IPS-NIHi11 (cell line): ENCODE data around the gene LAMA2.

Experiments
- DNase-seq: peaks from one replicate; pipeline ENCODE4 v3.0.0; 2012; ENCODE audit warnings: mixed read lengths, low spot score

Gene LAMA2

DNA sequence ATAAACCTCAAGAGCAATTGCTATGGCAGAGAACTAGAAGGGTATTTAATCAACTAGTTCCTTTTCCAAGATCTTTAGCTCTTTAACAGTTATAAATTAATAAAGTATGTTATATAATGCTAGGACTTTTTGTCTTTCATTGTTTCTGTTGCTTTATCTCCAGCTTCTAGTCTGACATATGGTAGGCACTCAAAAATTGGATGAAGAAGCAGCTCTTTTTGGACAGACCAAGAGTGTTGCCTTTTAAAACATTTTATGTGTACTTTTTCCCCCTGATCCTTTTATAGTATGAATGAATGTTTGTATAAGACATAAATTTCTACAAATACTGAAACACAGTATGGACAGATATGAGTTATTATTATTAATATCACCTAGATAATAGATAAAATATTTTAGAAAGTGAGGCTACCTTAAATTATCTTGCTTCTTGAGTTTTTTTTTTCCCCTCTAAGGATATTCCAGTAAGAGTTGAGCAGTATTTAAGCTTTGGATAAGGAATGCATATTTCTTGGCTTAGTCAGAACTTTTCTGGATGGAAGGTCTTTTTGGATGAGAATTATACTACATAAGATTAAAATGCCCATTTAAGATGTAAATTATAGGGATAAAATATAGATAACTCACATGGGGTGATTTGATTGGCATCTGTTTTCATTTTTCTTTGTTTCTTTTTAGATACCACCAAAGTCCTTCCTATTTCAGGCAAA lies 16.6 kb downstream of the LAMA2 start:
- DNase-seq, result no peak

- no peak for DNase-seq
These were observed 20.8 kb downstream of the LAMA2 start for GRCh38 chr6:128903715-128904114.

DNA sequence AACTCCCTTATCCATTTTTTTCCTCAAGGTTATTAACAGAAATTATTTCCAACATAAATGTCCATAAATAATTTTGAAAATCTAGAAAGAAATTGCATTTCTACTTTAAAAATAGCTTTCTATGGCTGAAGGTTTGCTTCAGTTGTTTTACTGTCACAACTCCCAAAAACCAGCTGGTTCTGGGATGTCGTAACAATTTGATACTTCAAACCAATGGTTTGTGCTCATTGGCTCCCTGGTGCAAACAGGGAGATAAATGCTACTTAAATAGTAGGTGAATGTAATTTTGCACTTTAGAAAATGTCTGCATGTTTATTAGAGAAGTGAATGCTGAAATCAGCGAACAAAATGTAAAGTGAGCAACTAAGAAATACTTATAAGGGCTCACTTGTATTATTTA lies 31.1 kb downstream of the LAMA2 start:
- DNase-seq, result no peak

DNA sequence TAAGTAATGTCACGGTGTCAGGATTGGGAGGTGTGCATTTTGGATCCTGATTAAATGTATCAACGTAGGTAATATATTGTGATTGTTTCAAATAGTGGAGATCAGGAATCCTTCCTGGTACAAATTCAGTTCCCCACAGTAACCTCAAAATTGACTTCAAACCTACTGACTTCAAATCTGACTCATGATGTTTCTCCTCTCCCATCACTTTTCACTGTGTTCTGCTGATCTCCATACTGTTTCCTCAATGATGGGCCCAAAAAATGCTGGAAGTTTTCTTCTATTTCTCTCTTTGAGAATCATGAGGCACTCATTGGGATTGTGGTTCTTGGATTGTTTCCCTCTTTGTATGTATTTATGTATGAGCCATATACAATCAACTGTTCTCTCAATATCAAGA lies 35.9 kb downstream of the LAMA2 start:
- DNase-seq, result no peak

DNA sequence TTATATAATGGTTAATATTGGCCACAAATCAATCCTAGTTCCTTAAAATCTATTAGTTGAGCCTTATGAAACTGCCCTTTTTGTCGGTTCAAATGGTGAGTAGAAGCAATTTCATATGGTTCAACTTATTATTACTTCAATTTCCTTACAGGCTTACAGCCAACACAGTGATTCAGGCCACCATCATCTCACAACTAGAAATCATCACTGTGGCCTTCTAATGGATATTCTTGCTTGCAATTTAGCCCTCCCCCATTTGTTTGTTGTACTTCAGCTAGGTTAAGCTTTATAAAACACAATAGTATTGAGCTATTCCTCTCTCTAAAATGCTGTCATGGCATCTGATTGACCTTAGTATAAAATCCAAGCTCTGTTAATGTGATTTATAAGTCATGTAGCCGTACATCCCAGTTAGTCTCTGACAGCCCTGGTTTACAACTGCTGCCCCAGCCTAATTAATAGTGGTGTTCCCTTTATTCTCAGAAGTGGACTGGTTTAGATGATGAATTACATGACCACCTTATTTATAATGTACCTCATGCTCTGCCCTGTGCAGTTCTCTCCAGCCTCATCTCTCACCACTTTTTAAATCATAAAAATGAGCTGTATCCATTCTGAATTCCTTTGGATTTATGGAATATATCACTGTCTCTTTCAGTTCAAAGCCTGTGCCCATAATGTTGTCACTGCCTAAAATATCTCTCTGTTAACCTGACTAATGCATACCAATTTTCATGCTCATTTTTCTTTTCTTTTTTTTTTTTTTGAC lies 36.7 kb downstream of the LAMA2 start:
- DNase-seq, result no peak

GRCh38 chr6:128925765-128926164 lies 42.8 kb downstream of the LAMA2 start:
- no peak for DNase-seq

GRCh38 chr6:128929869-128930268 lies 46.9 kb downstream of the LAMA2 start:
- no peak for DNase-seq

DNA sequence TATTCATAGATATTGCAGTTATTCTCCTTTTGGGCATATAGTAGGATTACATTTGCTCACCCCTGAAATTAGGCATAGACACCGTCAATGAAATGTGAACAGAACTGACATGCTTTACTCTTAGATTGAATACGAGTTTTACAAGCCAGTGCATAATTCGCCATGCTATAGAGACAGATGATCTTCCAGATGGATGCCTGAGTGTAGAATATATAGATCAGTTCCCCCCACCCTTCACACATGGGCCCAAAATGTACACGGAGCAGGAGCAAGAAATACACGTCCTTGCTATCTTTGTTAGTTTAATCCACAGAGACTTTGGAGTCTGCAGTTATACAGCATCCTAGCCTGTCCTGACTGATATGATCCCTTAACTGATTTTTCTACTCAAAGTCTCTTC lies 47.4 kb downstream of the LAMA2 start:
- no peak for DNase-seq

DNA sequence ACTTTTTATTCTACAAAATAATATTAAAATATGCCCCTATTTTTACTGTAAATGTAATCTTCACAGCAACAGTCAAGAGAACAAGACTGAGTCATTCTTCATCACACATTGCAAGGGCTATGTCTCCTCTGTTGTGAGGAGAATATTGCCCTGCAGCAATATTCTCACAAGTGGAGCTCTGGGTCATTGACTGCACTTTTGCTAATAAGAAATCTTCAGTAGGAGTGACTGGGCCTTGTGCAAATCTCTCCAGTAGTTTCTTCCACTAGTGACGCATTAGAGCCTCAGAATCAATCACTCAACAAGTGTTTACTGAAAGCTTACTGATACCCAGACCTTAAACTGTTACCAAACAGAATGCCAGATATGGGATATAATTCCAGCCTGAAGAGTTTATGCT lies 49.1 kb downstream of the LAMA2 start:
- no peak for DNase-seq

DNA sequence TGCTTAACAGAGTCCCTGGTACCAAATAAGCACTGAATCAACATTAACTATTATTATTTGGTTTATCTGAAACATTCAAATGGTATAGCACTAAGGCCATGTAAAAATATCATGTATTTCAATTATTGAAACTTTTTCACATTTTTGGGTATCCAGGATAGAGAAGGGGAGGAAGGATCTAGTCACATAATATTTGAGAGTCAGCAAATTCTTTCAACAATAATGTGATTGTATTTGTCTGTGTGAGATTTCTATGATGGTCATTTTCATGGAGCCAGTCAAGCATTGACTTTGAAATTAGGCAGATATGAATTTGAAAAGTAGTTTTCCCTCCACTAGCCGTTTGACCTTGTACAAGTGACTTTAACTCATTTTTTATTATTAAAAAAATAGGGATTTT lies 67.9 kb downstream of the LAMA2 start:
- no peak for DNase-seq

GRCh38 chr6:128952902-128953301 lies 70.0 kb downstream of the LAMA2 start:
- no peak for DNase-seq

DNA sequence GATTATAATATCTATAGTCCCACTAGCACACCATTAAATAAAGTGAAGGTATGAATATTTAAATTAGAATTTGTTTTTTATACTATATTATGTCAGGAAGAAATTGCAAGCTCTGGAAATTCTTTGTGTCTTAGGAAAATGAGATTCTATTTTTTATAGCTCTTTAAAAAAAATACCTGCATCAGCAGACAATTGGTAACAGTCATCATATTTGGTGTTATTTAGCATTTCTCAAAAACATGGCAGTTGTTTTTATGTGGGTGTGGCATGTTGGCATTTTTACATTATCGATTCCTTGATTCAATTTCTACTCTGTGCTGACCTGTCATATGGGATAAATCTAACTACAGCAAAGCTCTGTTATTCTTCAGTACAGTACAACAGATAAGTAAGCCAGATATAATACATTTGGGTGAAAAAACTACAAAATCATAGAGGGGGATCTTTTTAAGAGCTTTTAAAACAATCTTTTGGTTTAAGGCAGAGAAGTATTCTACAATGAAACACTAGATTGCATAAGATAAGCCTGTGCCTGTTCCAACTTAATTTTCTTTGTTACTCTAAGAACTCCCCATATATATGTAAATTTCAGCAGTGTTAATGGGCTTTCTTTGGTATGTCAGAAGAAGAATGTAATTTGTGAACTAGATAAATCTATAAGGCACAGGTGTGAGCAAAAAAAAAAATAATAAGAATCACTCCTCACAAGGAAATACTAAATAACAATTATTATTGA lies 71.5 kb downstream of the LAMA2 start:
- DNase-seq, result no peak

GRCh38 chr6:128963561-128963960 lies 80.6 kb downstream of the LAMA2 start:
- DNase-seq, result no peak

GRCh38 chr6:128964233-128964755 lies 81.4 kb downstream of the LAMA2 start:
- DNase-seq, result no peak

GRCh38 chr6:128964771-128965170 lies 81.8 kb downstream of the LAMA2 start:
- DNase-seq, result no peak

DNA sequence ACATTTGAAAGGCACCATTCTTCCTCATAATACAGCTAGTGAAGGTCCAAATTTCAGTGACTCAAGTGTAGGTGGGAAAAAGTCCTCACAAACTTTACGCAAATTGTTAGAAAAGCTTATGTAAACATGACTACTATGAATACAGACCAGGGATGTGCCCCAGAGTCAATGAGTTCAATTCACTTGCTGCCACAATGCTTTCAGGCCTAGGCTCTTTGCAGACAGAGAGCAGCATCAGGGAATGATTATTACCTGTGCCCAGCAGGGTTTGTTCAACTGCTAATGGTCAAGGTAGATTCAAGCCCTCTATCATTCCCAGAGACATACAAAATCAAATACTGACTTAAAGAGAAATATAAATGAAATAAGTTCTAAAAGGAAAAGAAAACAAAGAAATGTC lies 84.0 kb downstream of the LAMA2 start:
- DNase-seq, result no peak

GRCh38 chr6:128979071-128979470 lies 96.1 kb downstream of the LAMA2 start:
- no peak for DNase-seq

DNA sequence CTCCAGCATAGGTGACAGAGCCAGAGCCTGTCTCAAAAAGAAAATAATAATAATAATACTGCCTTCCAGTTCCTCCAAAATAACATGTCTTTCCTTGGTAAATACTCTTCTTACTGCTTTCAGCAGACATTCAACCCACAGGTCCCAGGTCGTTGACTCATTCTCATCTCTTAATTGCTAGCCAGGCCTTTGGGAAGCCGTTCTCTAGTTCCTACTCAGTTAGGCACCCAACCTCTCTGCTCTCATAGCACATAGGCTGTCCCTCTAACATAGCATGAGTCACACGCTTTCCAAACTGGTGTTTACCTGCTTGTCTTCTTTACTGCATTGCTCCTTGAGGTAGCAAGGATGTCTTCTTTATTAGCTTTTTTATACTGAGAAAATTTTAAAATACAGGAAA lies 98.8 kb downstream of the LAMA2 start:
- DNase-seq, result no peak

DNA sequence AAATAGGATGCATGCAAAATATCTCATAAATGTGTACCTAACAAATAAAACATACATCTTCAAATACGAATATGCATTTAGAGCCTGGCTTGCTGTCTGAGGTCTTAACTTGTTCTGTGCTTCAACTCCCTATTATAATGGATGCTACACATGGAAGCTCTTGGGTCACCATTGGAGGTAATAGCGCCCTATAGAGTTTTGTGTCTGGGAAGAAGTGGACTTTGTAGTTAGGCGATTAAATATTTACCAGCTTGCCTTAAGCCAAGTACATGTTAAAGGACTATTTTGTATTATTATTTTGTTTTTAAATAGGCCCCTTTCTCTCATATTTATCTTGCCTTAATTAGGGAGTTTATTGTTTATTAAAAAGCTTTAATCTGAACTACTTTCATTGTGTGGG lies 107.4 kb downstream of the LAMA2 start:
- no peak for DNase-seq

- DNase-seq, result no peak
These were observed 108.0 kb downstream of the LAMA2 start for GRCh38 chr6:128990915-128991314.

GRCh38 chr6:128993166-128993565 lies 110.2 kb downstream of the LAMA2 start:
- no peak for DNase-seq

GRCh38 chr6:128997880-128998279 lies 114.9 kb downstream of the LAMA2 start:
- no peak for DNase-seq
